ENCODE data around the gene FKBP5.

DNA sequence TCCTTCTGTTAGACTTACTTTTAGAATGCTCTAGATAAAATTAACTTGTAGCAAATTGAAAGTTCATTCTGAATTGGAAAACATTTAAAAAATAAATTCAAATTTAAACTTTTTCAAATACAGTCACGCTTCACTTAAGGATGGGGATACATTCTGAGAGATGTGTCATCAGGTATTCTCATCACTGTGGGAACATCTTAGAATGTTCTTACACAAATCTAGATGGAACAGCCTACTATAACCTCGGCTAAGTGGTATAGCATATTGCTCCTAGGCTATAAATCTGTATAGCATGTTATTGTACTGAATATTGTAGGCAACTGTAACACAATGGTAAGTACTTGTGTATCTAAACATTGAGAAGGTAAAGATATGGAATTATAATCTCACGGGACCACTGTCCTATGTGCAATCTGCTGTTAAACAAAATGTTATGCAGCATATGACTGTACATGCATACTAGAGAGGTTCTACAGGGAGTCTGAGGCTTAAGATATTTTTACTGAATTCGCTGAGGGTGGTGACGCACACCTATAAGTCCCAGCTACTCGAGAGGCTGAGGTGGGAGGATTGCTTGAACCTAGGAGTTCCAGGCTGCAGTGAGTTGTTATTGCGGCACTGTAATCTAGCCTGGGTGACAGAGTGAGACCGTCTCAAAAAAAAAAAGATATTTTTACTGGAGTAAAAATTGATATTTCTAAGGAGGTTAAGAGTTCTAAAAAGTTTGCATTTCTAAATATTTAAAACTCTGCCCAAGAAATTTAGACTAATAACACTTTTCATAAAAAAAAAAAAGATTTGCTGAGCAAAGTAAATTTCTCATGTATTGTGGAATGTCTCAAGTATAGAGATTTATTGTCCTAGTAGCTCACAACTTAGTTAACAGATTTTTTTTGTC is 88.7 kb downstream of the FKBP5 start:
- TF ChIP-seq POLR2A (IDR thresholded peaks at IDR 0.05; ENCODE audit: low read depth, low read length) (no peak), TAF1 (IDR thresholded peaks at IDR 0.05; ENCODE audit: borderline replicate concordance, low read depth, low read length) (no peak)

All from GM12892 (cell line).